ENCODE data around the gene CLEC1A. TPM values are rescaled to one million over a fixed set of nuclear protein-coding genes. Genes with fewer than 3 reads are reported as not detected.

CLEC1A gene
- total and polyA plus RNA-seq, 7 experiments from 2014 or later: 1.0 TPM; not detected in 6

GRCh38 chr12:10121278-10121677, 22.5 kb upstream of the CLEC1A start:
- DNase-seq (no peak), ATAC-seq (peak; percentile 49)
- Histone ChIP-seq H3K9me3 (ENCODE audit: control insufficient read depth in 2 of 3, low read length in 3 of 3) (no peaks in the 10 kb centered on the region), H3K27ac (ENCODE audit: low read depth, low read length) (no peak overlapping the region), H3K4me1 (ENCODE audit: control insufficient read depth in 2 of 2, insufficient read depth in 2 of 2, low read length in 2 of 2) (no peaks in the 10 kb centered on the region), H3K4me3 (ENCODE audit: low read length) (no peak overlapping the region), H3K36me3 (ENCODE audit: control insufficient read depth in 2 of 3, insufficient read depth in 3 of 3, low read length in 3 of 3) (no peaks in the 10 kb centered on the region), H3K27me3 (ENCODE audit: control insufficient read depth in 2 of 2, insufficient read depth in 2 of 2, low read length in 2 of 2) (no peaks in the 10 kb centered on the region)
- intact Hi-C loops (cut with micrococcal nuclease): no loop called here
- ChIA-PET POLR2A (no interaction called here), CTCF (no interaction called here)
- Mint-ChIP-seq H3K27ac (peak overlapping the region in 1 of 9 donors; percentile 19), H3K4me1 (no peaks in the 10 kb centered on the region), H3K27me3 (peaks cover 0 to 22% (median under 1%) of the 10 kb centered on the region in 5 donors), H3K4me3 (no peak overlapping the region), H3K36me3 (peaks cover 0 to 3% (median 0%) of the 10 kb centered on the region in 5 donors), H3K9me3 (peaks cover 0 to 6% (median 0%) of the 10 kb centered on the region in 11 donors)

- Histone ChIP-seq H3K4me1 (ENCODE audit: control insufficient read depth in 2 of 2, insufficient read depth in 2 of 2, low read length in 2 of 2) (no peaks in the 10 kb centered on the region), H3K9me3 (ENCODE audit: control insufficient read depth in 2 of 3, low read length in 3 of 3) (no peaks in the 10 kb centered on the region), H3K27me3 (ENCODE audit: control insufficient read depth in 2 of 2, insufficient read depth in 2 of 2, low read length in 2 of 2) (no peaks in the 10 kb centered on the region), H3K27ac (ENCODE audit: low read depth, low read length) (no peak overlapping the region), H3K36me3 (ENCODE audit: control insufficient read depth in 2 of 3, insufficient read depth in 3 of 3, low read length in 3 of 3) (no peaks in the 10 kb centered on the region), H3K4me3 (ENCODE audit: low read length) (no peak overlapping the region)
- intact Hi-C loops (cut with micrococcal nuclease): no loop called here
- H3K4me1 Mint-ChIP-seq: no peaks in the 10 kb centered on the region
- H3K4me3 Mint-ChIP-seq: no peak overlapping the region
- peaks cover 0 to 3% (median 0%) of the 10 kb centered on the region in 5 donors for H3K36me3 Mint-ChIP-seq
- ChIA-PET CTCF (no interaction called here), POLR2A (no interaction called here)
- H3K27me3 Mint-ChIP-seq: peaks cover 0 to 16% (median 0%) of the 10 kb centered on the region in 5 donors
- peak; percentile 67 for ATAC-seq
- no peak overlapping the region for H3K27ac Mint-ChIP-seq
- no peak for DNase-seq
- peaks cover 0 to 7% (median 0%) of the 10 kb centered on the region in 11 donors for H3K9me3 Mint-ChIP-seq
Measured at GRCh38 chr12:10119066-10119465, 20.3 kb upstream of the CLEC1A start.

DNA sequence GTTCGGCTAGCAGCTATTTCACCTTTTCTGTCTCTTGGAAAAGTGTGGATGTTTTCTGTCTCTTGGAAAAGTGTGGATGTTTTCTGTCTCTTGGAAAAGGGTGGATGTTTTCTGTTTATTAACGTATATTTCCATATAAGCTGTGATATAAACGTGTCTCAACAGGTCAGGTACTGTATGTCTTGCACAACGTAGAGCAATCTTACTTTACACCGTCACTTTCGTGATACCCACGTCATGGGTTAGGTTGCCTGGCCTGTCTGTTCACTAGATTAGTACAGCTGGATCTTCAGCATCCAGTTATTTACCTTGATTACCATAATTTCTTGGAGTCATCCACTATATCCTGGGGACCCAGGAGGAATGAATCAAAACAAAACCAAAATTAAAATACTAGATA, 17.1 kb upstream of the CLEC1A start:
- Histone ChIP-seq H3K4me1 (ENCODE audit: control insufficient read depth in 2 of 2, insufficient read depth in 2 of 2, low read length in 2 of 2) (no peaks in the 10 kb centered on the region), H3K9me3 (ENCODE audit: control insufficient read depth in 2 of 3, low read length in 3 of 3) (no peaks in the 10 kb centered on the region), H3K36me3 (ENCODE audit: control insufficient read depth in 2 of 3, insufficient read depth in 3 of 3, low read length in 3 of 3) (no peaks in the 10 kb centered on the region), H3K4me3 (ENCODE audit: low read length) (no peak overlapping the region), H3K27ac (ENCODE audit: low read depth, low read length) (no peak overlapping the region), H3K27me3 (ENCODE audit: control insufficient read depth in 2 of 2, insufficient read depth in 2 of 2, low read length in 2 of 2) (no peaks in the 10 kb centered on the region)
- Mint-ChIP-seq H3K36me3 (no peaks in the 10 kb centered on the region), H3K4me3 (no peak overlapping the region), H3K4me1 (peaks cover 0 to 2% (median 0%) of the 10 kb centered on the region in 7 donors), H3K9me3 (peaks cover 0 to 7% (median 0%) of the 10 kb centered on the region in 11 donors), H3K27ac (no peak overlapping the region), H3K27me3 (peaks cover 0 to 13% (median 0%) of the 10 kb centered on the region in 5 donors)
- ATAC-seq (no peak), DNase-seq (no peak)
- CTCF ChIA-PET: interaction anchor here (0.6 kb wide), 1 partner anchor 75 kb away, joined by 3 read pairs; no protein-coding TSS in a partner anchor
- POLR2A ChIA-PET: no interaction called here
- intact Hi-C loops (cut with micrococcal nuclease): no loop called here

- no peaks in the 10 kb centered on the region for H3K36me3 ChIP-seq (ENCODE audit: control insufficient read depth in 2 of 3, insufficient read depth in 3 of 3, low read length in 3 of 3)
- Mint-ChIP-seq H3K4me1 (peaks cover 0 to 2% (median 0%) of the 10 kb centered on the region in 7 donors), H3K27me3 (peaks cover 0 to 13% (median 0%) of the 10 kb centered on the region in 5 donors), H3K36me3 (no peaks in the 10 kb centered on the region), H3K27ac (no peak overlapping the region), H3K9me3 (peaks cover 0 to 7% (median 0%) of the 10 kb centered on the region in 11 donors), H3K4me3 (no peak overlapping the region)
- POLR2A ChIA-PET: no interaction called here
- CTCF ChIA-PET: interaction anchor here (0.6 kb wide), 2 partner anchors 76 to 464 kb away, joined by 3 to 6 read pairs; no protein-coding TSS in a partner anchor
- H3K27ac ChIP-seq (ENCODE audit: low read depth, low read length): no peak overlapping the region
- H3K4me3 ChIP-seq (ENCODE audit: low read length): no peak overlapping the region
- H3K27me3 ChIP-seq (ENCODE audit: control insufficient read depth in 2 of 2, insufficient read depth in 2 of 2, low read length in 2 of 2): no peaks in the 10 kb centered on the region
- no peak for DNase-seq
- intact Hi-C loops (cut with micrococcal nuclease): no loop called here
- no peaks in the 10 kb centered on the region for H3K4me1 ChIP-seq (ENCODE audit: control insufficient read depth in 2 of 2, insufficient read depth in 2 of 2, low read length in 2 of 2)
- no peak for ATAC-seq
- no peaks in the 10 kb centered on the region for H3K9me3 ChIP-seq (ENCODE audit: control insufficient read depth in 2 of 3, low read length in 3 of 3)
Measured at GRCh38 chr12:10115311-10115710, 16.5 kb upstream of the CLEC1A start.

DNA sequence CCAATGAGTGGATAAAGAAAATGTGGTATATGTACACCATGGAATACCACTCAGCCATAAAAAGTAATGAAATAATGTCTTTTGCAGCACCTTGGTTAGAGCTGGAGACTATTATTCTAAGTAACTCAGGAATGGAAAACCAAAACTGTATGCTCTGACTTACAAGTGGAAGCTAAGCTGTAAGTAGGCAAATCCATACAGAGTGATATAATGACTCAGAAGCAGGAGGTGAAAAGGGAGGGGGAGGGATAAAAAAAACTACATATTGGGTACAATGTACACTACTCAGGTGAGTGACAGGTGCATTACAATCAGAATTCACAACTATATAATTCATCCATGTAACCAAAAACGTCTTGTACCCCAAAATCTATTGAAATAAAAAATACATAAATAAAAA, 15.1 kb upstream of the CLEC1A start:
- no peaks in the 10 kb centered on the region for H3K36me3 Mint-ChIP-seq
- ChIA-PET POLR2A (interaction anchor here (0.7 kb wide), 1 partner anchor 89 kb away, joined by 4 read pairs; no protein-coding TSS in a partner anchor), CTCF (no interaction called here)
- H3K27ac Mint-ChIP-seq: no peak overlapping the region
- Histone ChIP-seq H3K27me3 (ENCODE audit: control insufficient read depth in 2 of 2, insufficient read depth in 2 of 2, low read length in 2 of 2) (no peaks in the 10 kb centered on the region), H3K4me1 (ENCODE audit: control insufficient read depth in 2 of 2, insufficient read depth in 2 of 2, low read length in 2 of 2) (no peaks in the 10 kb centered on the region), H3K36me3 (ENCODE audit: control insufficient read depth in 2 of 3, insufficient read depth in 3 of 3, low read length in 3 of 3) (no peaks in the 10 kb centered on the region), H3K9me3 (ENCODE audit: control insufficient read depth in 2 of 3, low read length in 3 of 3) (no peaks in the 10 kb centered on the region), H3K27ac (ENCODE audit: low read depth, low read length) (no peak overlapping the region), H3K4me3 (ENCODE audit: low read length) (no peak overlapping the region)
- peaks cover 0 to 5% (median 0%) of the 10 kb centered on the region in 11 donors for H3K9me3 Mint-ChIP-seq
- intact Hi-C loops (cut with micrococcal nuclease): no loop called here
- H3K4me3 Mint-ChIP-seq: no peak overlapping the region
- ATAC-seq (no peak), DNase-seq (no peak)
- peaks cover 0 to 2% (median 0%) of the 10 kb centered on the region in 7 donors for H3K4me1 Mint-ChIP-seq
- peaks cover 0 to 13% (median 2%) of the 10 kb centered on the region in 5 donors for H3K27me3 Mint-ChIP-seq

- H3K27ac ChIP-seq (ENCODE audit: low read depth, low read length): no peak overlapping the region
- no peaks in the 10 kb centered on the region for H3K9me3 ChIP-seq (ENCODE audit: control insufficient read depth in 2 of 3, low read length in 3 of 3)
- Mint-ChIP-seq H3K4me1 (peaks cover 0 to 2% (median 0%) of the 10 kb centered on the region in 7 donors), H3K4me3 (no peak overlapping the region), H3K36me3 (no peaks in the 10 kb centered on the region), H3K9me3 (peaks cover 0 to 5% (median 0%) of the 10 kb centered on the region in 11 donors), H3K27me3 (peaks cover 0 to 9% (median 2%) of the 10 kb centered on the region in 5 donors), H3K27ac (no peak overlapping the region)
- CTCF ChIA-PET: no interaction called here
- H3K36me3 ChIP-seq (ENCODE audit: control insufficient read depth in 2 of 3, insufficient read depth in 3 of 3, low read length in 3 of 3): no peaks in the 10 kb centered on the region
- intact Hi-C loops (cut with micrococcal nuclease): no loop called here
- no peaks in the 10 kb centered on the region for H3K27me3 ChIP-seq (ENCODE audit: control insufficient read depth in 2 of 2, insufficient read depth in 2 of 2, low read length in 2 of 2)
- no peaks in the 10 kb centered on the region for H3K4me1 ChIP-seq (ENCODE audit: control insufficient read depth in 2 of 2, insufficient read depth in 2 of 2, low read length in 2 of 2)
- POLR2A ChIA-PET: no interaction called here
- DNase-seq (no peak), ATAC-seq (no peak)
- H3K4me3 ChIP-seq (ENCODE audit: low read length): no peak overlapping the region
Measured at GRCh38 chr12:10113075-10113474, 14.3 kb upstream of the CLEC1A start.

DNA sequence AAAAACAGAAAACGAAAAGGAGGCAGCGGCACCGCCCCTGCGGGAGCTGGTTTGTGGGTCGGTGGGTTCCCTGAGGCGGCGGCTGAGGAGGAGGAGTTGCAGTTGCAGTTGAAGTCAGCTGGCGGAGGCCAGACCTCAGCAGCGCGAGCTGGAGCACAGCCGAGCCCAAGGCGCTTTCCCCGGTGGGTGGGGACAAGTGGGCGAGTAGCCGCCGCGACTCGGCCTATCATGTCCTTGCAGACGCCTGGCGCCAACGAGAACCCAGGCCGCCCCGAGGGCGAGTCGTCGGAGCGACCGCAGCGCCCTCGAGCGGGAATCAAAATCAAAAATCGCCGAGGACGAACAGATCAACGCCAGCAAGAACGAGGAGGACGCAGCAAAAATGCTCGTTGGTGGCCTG, 12.7 kb upstream of the CLEC1A start:
- H3K27me3 ChIP-seq (ENCODE audit: control insufficient read depth in 2 of 2, insufficient read depth in 2 of 2, low read length in 2 of 2): no peaks in the 10 kb centered on the region
- no peak overlapping the region for H3K4me3 Mint-ChIP-seq
- H3K4me1 Mint-ChIP-seq: peaks cover 0 to 3% (median 0%) of the 10 kb centered on the region in 7 donors
- H3K4me1 ChIP-seq (ENCODE audit: control insufficient read depth in 2 of 2, insufficient read depth in 2 of 2, low read length in 2 of 2): no peaks in the 10 kb centered on the region
- peaks cover 0 to 19% (median 2%) of the 10 kb centered on the region in 5 donors for H3K27me3 Mint-ChIP-seq
- POLR2A ChIA-PET: no interaction called here
- H3K4me3 ChIP-seq (ENCODE audit: low read length): no peak overlapping the region
- intact Hi-C loops (cut with micrococcal nuclease): no loop called here
- no peaks in the 10 kb centered on the region for H3K9me3 ChIP-seq (ENCODE audit: control insufficient read depth in 2 of 3, low read length in 3 of 3)
- ATAC-seq: no peak
- H3K27ac Mint-ChIP-seq: no peak overlapping the region
- DNase-seq: no peak
- CTCF ChIA-PET: no interaction called here
- peaks cover 0 to 4% (median 0%) of the 10 kb centered on the region in 5 donors for H3K36me3 Mint-ChIP-seq
- H3K27ac ChIP-seq (ENCODE audit: low read depth, low read length): no peak overlapping the region
- H3K9me3 Mint-ChIP-seq: peaks cover 0 to 6% (median 0%) of the 10 kb centered on the region in 11 donors
- no peaks in the 10 kb centered on the region for H3K36me3 ChIP-seq (ENCODE audit: control insufficient read depth in 2 of 3, insufficient read depth in 3 of 3, low read length in 3 of 3)

Data from naive thymus-derived CD4-positive, alpha-beta T cell (primary cell).